GM19328 (cell line): ENCODE results near the gene TRIP6.
"Not testable (repeated sequence)": the region's sequence is repeated elsewhere in the genome, so short reads cannot be mapped to it uniquely, and the experiment has no call there.

ENCODE experiments used
- ATAC-seq: cut with Tn5 transposase; IDR thresholded peaks from one replicate; pipeline ENCODE4 v1.9.1; 2021; ENCODE audit warnings: mild to moderate bottlenecking, moderate library complexity; ENCODE audit not compliant: unreplicated experiment

Gene TRIP6

GRCh38 chr7:100837099-100837836 is 29.9 kb upstream of the TRIP6 start:
- peak; percentile 57 for ATAC-seq

- no peak for ATAC-seq
Measured at GRCh38 chr7:100839361-100839760, 27.8 kb upstream of the TRIP6 start.

- no peak for ATAC-seq
Measured at GRCh38 chr7:100840470-100841100, 26.6 kb upstream of the TRIP6 start.

GRCh38 chr7:100847360-100847759 is 19.8 kb upstream of the TRIP6 start:
- no peak for ATAC-seq

GRCh38 chr7:100852048-100852872 is 14.9 kb upstream of the TRIP6 start, which contains the start of gene SLC12A9:
Gene SLC12A9 (plus strand): TSS chr7:100852713. CDS start chr7:100854198, 1,485 bp downstream.
- ATAC-seq: peak; percentile 85

- no peak for ATAC-seq
Measured at GRCh38 chr7:100854146-100854895, 12.9 kb upstream of the TRIP6 start.

GRCh38 chr7:100854899-100855298 is 12.3 kb upstream of the TRIP6 start:
- not testable (repeated sequence) for ATAC-seq

GRCh38 chr7:100855515-100855914 is 11.7 kb upstream of the TRIP6 start:
- ATAC-seq: no peak

- no peak for ATAC-seq
Measured at GRCh38 chr7:100856871-100857282, 10.3 kb upstream of the TRIP6 start.

- ATAC-seq: no peak
Measured at GRCh38 chr7:100859856-100860255, 7.3 kb upstream of the TRIP6 start.

GRCh38 chr7:100860702-100861615 is 6.2 kb upstream of the TRIP6 start:
- no peak for ATAC-seq

- no peak for ATAC-seq
Measured at GRCh38 chr7:100861616-100861985, 5.6 kb upstream of the TRIP6 start.

- no peak for ATAC-seq
Measured at GRCh38 chr7:100863406-100863950, 3.7 kb upstream of the TRIP6 start.

GRCh38 chr7:100864263-100864845 is 2.8 kb upstream of the TRIP6 start:
- ATAC-seq: no peak

GRCh38 chr7:100865372-100865911 is 1.7 kb upstream of the TRIP6 start:
- ATAC-seq: no peak

GRCh38 chr7:100865938-100866728 is 1.1 kb upstream of the TRIP6 start:
- no peak for ATAC-seq

GRCh38 chr7:100866729-100867039 is 503 bp upstream of the TRIP6 start:
- no peak for ATAC-seq

GRCh38 chr7:100867776-100868485 is 744 bp downstream of the TRIP6 start:
- no peak for ATAC-seq
